Measurements from ENCODE around the gene TTC39B. TPM values are rescaled to one million over a fixed set of nuclear protein-coding genes. Genes with fewer than 3 reads are reported as not detected.

Gene TTC39B
- total and polyA plus RNA-seq, 4 donors = 1.8 to 11.7 (median 2.8) TPM

GRCh38 chr9:15256426-15256825 lies 50.6 kb downstream of the TTC39B start:
- Histone ChIP-seq H3K27me3 (ENCODE audit: control insufficient read depth in 4 of 4, insufficient read depth in 4 of 4, low read length in 3 of 4) (no peaks in the 10 kb centered on the region), H3K9me3 (ENCODE audit: control insufficient read depth in 4 of 4, low read length in 3 of 4) (no peaks in the 10 kb centered on the region), H3K9ac (ENCODE audit: low read depth in 1 of 2, low read length in 2 of 2) (no peak overlapping the region), H3K4me3 (ENCODE audit: low read depth in 1 of 3, low read length in 3 of 3) (no peak overlapping the region), H3K4me1 (ENCODE audit: control insufficient read depth in 4 of 4, insufficient read depth in 4 of 4, low read length in 3 of 4) (no peaks in the 10 kb centered on the region), H3K36me3 (ENCODE audit: control insufficient read depth in 4 of 4, insufficient read depth in 3 of 4, low read depth in 1 of 4, low read length in 3 of 4) (no peaks in the 10 kb centered on the region), H3K27ac (ENCODE audit: low read depth in 1 of 2, low read length in 2 of 2) (no peak overlapping the region)
- WGBS = 94% methylated on average over 4 of the region's 4 CpGs
- no peak for DNase-seq (ENCODE audit: low spot score)
- TF ChIP-seq TAF1 (conservative IDR thresholded peaks at IDR 0.05) (no peak), ZBTB33 (IDR thresholded peaks at IDR 0.05) (no peak), HNF4A (conservative IDR thresholded peaks at IDR 0.05) (no peak), RXRA (IDR thresholded peaks at IDR 0.05) (no peak), RAD21 (IDR thresholded peaks at IDR 0.05) (no peak), ATF3 (IDR thresholded peaks at IDR 0.05) (no peak), HNF4G (IDR thresholded peaks at IDR 0.05) (no peak), YY1 (IDR thresholded peaks at IDR 0.05) (no peak), CTCF (IDR thresholded peaks at IDR 0.05; ENCODE audit: low read depth, low read length, missing input control) (no peak), FOXA1 (IDR thresholded peaks at IDR 0.05) (no peak), SP1 (IDR thresholded peaks at IDR 0.05) (no peak), NR2F2 (IDR thresholded peaks at IDR 0.05) (no peak), REST (IDR thresholded peaks at IDR 0.05) (no peak), GABPA (IDR thresholded peaks at IDR 0.05 in 1 of 2, conservative IDR thresholded peaks at IDR 0.05 in 1 of 2) (no peak), FOXA2 (IDR thresholded peaks at IDR 0.05) (no peak), JUND (IDR thresholded peaks at IDR 0.05) (no peak)

GRCh38 chr9:15253786-15254185 lies 53.2 kb downstream of the TTC39B start:
- no peaks in the 10 kb centered on the region for H3K9me3 ChIP-seq (ENCODE audit: control insufficient read depth in 4 of 4, low read length in 3 of 4)
- TF ChIP-seq JUND (IDR thresholded peaks at IDR 0.05) (no peak), GABPA (IDR thresholded peaks at IDR 0.05 in 1 of 2, conservative IDR thresholded peaks at IDR 0.05 in 1 of 2) (no peak)
- no peaks in the 10 kb centered on the region for H3K36me3 ChIP-seq (ENCODE audit: control insufficient read depth in 4 of 4, insufficient read depth in 3 of 4, low read depth in 1 of 4, low read length in 3 of 4)
- H3K4me3 ChIP-seq (ENCODE audit: low read depth in 1 of 3, low read length in 3 of 3) = no peak overlapping the region
- WGBS = 55% methylated on average over 1 of the region's 1 CpG
- H3K4me1 ChIP-seq (ENCODE audit: control insufficient read depth in 4 of 4, insufficient read depth in 4 of 4, low read length in 3 of 4) = no peaks in the 10 kb centered on the region
- no peak for DNase-seq (ENCODE audit: low spot score)
- H3K27ac ChIP-seq (ENCODE audit: low read depth in 1 of 2, low read length in 2 of 2) = no peak overlapping the region
- no peaks in the 10 kb centered on the region for H3K27me3 ChIP-seq (ENCODE audit: control insufficient read depth in 4 of 4, insufficient read depth in 4 of 4, low read length in 3 of 4)
- no peak overlapping the region for H3K9ac ChIP-seq (ENCODE audit: low read depth in 1 of 2, low read length in 2 of 2)
